Measurements from ENCODE around the gene BLNK.

The BLNK gene

DNA sequence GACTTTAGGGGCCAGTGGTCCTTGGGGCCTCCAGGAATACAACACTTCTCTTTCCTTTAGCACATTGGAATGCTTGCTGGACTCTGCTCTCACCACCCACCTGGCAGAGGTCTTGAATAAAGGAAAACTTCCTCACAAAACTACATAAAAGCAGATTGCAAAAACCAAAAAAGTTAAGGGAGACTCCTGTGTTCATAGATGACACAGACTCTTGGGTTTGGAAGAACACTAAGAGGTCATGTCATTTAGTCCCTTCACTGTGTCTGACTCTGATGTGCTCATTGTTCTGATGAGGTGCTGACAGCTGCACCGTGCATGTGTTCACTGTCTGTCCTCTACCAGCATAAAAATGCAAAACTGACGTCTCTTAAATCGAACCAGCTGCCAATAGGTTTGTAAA lies 11.4 kb downstream of the BLNK start:
- DNase-seq = peak; percentile 53

DNA sequence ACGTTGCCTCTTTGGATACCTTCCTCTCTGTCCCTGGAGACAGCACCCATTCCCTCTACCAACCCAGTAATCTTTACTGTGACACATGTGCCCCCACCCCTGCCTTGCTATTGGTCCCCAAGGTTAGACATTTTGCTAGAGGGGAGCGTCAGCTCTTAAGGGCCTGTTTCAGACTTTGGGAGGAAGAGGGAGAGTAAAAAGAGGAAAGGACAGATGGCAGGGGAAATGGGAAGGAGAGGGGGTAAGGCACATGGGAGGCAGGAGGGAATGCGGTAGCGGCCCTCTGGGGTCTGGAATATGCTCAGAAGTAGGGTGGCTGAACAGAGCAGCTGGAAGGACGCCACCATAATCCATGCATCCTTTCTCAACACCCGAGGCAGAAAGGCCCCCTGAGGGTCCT lies 12.2 kb downstream of the BLNK start:
- DNase-seq = no peak

DNA sequence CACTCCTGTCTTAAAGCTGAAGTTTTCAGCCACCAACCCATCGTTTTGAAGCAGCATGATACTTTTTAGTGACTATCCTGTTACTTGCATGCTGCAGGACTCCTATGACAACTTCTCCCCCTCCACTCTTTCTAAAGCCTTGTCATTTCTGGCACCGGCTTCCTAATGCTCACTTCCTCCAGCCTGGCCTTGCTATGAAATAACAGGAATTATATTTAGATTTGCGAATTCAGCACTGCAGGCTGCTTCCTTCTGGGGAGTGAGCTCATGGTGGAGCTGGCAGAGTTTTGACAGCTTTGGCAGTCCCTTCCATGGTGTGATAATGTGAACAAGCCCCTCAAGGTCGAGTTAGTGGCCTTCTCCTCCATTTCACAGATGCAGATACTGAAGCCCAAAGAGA lies 13.4 kb downstream of the BLNK start:
- no peak for DNase-seq

- no peak for DNase-seq
Observed at GRCh38 chr10:96255549-96256333, 15.6 kb downstream of the BLNK start.

- DNase-seq = no peak
Observed at GRCh38 chr10:96254976-96255375, 16.4 kb downstream of the BLNK start.

- no peak for DNase-seq
Observed at GRCh38 chr10:96252730-96253129, 18.6 kb downstream of the BLNK start.

DNA sequence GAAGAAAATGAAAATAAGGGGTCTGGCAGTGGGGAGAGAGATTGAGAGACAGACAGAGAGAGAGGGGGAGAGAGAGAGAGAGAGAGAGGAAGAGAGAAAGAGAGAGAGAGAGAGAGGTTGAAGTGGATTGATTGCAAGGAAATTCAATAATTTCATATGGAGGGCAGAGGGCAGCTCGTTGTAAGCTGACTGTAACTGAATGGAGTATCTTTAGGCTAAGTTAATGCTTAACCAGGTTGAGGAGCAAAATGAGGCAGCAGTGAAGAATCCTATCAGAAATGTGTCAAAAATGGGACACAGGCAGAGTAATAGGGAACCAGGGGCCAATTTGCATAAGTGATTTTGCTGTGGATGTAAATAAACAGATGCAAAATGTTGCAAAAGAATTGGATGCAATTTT lies 21.0 kb downstream of the BLNK start:
- no peak for DNase-seq

DNA sequence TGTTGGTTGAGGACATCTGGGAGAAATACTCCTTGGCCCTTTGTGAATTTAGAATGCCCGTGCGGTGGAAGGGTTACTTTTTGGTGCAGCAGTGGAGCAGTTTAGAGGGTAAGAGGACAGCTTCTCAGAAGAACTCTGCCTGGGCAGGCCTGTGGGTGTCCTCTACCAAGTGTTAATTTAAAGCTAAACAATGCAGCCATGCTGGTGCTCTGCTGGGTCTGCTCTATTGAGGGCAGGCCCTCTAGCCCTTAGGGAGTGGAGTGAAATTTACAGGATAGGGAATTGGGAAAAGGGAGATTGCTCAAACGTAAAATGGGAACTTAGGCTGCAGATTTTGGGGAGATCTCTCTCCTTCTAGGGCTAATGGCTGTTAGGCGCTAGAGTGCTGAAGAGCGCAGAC lies 22.1 kb downstream of the BLNK start:
- DNase-seq = no peak

DNA sequence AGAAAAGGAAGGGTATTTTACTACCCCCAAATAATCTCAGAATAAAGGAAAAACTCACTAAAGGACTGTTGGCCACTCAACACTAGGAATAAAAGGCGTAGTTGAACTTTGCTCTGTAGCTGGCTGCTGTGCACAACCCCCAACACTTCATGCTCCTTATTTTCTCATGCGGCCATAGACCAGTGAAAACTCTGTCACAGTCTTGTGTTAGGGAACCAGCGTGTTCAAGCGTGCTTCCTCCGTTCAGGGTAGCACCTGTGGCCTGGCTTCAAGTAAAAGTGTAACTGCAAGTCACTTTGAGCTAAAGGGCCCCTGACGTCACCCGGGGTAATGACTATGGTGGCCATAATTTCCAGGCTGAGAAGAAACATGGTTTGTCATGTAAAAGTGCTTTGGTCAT lies 27.0 kb downstream of the BLNK start:
- no peak for DNase-seq

DNA sequence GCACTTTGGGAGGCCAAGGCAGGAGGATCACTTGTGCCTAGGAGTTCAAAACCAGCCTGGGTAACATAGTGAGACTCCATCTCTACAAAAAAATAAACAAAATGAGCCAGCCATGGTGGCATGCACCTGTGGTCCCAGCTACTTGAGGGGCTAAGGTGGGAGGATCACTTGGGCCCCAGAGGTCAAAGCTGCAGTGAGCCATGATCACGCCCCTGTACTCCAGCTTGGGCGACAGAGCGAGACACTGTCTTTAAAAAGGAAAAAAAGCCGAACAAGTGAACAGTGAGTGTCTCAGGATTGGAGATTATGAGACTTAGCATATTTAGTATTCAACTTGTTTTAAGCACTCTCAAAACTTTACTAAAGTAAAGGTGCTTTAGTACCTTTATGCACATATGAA lies 28.1 kb downstream of the BLNK start:
- DNase-seq = no peak

DNA sequence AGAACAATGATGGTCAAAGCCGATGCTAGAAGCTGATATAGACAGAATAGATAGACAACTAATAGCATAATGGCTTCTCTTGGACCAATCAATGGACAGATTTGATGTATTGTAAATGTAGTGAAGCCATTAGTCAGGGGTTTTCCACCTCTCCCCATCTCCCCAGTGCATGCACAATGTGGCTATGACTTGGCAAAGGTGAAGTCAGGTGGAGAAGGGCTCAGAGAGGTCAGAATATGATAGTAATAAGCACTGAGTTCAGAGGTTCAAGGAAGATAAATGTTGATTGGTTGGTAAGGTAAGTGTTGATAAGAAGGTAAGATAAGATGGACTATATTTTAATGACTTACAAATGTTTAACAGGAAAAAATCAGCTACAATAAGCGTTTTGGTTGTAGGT lies 28.5 kb downstream of the BLNK start:
- no peak for DNase-seq

DNA sequence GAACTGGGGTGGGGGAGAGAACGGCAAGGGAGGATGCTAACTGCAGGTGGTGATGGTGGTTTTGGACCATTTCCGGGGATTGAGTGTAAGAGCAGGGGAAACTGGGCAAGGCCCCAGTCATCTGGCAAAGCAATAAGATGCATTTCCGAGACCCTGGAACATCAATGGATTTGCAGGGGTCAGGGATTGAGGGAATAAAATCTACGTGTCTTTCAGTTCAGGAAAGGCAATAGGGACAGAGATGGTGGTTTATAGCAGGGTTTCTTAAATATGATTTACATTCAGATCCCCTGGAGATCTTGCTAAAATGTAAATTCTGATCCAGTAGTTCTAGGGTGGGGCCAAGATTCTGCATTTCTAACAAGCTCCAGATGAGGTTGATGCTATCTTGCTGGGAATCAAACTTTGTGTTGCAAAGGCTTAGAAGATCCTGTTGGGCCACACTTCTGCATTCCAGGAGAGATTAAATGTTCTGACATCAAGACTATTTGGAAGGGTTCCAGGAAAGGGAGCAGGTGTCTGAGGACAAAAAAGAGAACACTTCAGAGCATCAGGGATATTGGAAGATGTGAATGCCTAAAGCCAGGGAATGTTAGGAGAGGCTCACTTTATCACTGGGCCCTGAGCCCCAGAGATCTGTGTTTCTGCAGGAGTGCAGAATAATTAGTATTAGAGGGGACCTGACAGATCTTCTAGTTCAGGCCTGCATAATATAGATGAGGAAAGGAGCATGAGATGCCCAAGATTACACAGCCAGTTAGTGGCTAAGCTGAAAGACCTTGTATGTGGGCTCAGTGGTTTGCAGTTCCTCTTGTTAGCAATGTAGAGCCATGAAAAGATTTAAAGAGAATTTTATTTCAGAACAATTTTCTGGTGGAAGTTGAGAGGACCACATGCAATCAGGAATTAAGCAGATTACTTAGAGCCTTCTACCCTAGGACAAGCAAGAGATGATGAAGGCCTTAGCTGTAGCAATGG lies 32.4 kb downstream of the BLNK start:
- DNase-seq = peak; percentile 29

DNA sequence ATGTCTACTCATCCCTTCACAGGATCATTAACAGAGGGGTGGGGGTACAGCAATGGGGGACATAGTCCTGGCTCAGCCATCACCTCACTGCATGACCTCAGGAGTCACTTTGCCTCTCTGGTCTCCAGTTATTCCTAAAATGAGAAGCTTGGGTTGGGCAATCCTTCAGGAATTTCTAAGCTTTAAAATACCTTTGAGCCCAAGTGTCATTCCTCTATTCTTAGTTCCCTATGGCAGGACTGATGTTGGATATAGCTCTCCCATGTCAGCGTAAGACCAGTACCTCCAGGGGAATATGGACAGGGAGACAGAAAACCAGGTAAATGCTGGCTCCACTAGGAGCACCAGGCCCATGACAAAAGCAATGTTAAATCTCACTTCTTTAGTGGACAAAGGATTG lies 34.5 kb downstream of the BLNK start:
- DNase-seq = no peak

DNA sequence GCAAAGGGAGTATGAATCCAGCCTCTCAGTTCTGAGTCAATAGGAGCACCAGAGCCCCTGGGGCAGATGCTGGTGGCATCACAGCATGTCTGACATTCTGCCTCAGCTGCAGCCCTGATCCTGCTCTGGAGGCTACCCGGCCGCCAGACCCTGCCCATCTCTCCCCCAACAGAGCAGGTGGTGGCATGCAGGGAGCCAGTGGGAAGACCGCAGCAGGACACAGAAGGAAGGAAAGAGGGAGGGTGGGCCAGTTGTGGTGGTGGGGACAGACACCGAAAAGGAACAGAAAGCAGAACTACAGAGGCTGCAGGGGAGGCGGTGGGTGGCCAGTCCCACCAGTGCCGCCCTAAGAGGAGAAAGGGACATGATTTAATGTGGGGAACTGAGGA lies 35.3 kb downstream of the BLNK start:
- DNase-seq = no peak

DNA sequence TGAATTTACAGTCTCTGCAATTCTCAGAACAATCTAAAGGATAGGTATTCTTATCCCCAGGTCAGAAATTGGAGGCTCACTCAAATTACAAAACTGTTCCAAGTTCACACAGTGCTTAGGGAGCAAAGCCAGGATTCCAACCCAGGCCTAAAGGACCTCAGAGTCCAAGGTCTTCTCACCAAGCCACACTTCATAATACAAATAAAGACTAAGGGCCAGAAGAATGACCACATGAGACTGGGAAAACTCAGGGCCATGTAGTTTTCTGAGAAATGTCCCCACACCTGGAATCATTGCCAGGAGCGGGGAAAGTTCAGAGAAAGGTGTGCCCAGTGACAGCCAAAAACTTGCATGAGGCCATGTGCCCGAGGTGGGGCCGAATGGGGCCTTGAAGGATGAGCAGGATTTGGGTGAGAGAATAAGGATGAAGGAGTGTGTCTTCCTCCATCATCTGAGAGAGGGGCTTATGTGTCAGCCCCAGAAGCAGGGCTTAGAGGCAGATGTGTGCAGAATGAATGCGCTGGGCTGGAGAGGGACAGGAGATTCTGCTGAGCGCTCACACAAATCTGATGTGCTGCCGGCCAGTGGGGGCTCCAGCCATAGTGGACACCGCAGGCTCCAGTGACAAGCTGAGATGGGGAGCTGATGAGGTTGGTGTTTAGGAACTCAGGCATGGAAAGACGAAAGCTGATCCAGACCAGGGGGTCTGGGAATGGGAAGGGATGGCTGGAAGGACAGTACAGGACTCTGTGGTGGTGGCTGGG lies 35.9 kb downstream of the BLNK start:
- no peak for DNase-seq

DNA sequence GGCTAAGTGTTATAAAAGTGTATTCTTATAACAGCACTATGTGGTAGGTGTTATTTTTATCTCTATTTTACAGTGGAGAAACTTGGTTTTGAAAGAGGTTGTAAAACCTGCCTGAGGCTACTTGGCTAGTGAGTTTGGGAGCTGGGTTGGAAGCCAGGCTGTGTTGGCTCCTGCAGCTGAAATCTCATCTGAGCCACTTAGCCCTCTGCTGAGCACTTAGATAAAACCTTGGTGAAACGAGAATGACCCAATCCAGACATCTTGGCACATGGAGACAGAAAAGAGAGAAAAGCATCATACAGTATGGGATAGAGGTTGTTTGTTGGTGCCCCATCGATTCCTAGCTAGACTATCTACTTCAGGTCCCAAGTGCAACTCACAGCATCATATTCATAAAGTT lies 37.4 kb downstream of the BLNK start:
- no peak for DNase-seq

- no peak for DNase-seq
Observed at GRCh38 chr10:96230527-96230926, 40.8 kb downstream of the BLNK start.

DNA sequence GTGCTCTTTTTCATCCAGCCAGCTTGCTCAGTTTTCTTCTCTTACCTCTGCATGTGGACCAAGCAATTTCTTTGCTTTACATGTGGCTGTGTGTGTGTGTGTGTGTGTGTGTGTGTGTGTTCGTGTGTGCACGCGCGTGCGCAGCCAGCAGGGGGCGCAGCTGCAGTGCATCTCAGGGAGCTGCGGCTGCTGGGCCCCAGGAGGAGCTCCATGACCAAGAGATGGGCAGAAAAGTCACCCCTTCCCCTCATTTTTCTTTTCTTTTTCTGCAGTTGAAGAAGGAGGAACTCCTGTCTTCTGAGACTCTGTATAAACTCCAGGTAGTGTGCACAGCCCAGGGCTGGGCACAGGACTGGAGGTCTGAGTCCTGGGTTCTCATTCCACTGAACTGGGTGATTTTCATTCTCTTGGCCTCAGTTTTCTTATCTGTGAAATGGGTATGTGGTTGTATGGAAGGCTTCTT lies 41.8 kb downstream of the BLNK start:
- DNase-seq = peak; percentile 85

DNA sequence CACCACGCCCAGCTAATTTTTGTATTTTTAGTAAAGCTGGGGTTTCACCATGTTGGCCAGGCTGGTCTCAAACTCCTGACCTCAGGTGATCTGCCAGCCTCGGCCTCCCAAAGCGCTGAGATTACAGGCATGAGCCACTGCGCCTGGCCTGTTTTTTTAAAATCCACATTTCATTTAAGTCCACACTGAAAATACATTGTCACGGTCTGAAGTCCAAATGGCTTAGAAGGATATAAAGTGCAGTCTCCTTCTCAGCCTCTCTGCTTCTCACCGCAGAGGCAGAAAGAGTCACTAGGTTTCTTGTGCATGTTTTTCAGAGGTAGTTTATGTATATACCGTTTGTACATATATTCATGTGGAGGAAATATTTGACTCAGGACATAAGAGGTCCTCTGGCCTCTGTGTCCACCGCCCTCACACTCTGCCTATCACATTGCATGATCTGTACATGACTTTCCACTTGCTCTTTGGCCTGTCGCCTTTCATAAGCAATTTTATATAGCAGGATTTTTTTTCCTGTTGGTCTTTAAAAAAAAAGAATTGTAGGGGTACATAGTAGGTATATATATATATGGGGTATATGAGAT lies 42.9 kb downstream of the BLNK start:
- no peak for DNase-seq

- DNase-seq = no peak
Observed at GRCh38 chr10:96227206-96227605, 44.2 kb downstream of the BLNK start.

GRCh38 chr10:96225119-96225518 lies 46.2 kb downstream of the BLNK start:
- no peak for DNase-seq

- no peak for DNase-seq
Observed at GRCh38 chr10:96222908-96223307, 48.5 kb downstream of the BLNK start.

GRCh38 chr10:96222441-96222840 lies 48.9 kb downstream of the BLNK start:
- DNase-seq = no peak

Data from eye (tissue), 1 donor.